Measurements from ENCODE around the gene TPM1.

GRCh38 chr15:63035253-63035652 is 7.3 kb upstream of the TPM1 start:
- TF ChIP-seq, protein P1, sequence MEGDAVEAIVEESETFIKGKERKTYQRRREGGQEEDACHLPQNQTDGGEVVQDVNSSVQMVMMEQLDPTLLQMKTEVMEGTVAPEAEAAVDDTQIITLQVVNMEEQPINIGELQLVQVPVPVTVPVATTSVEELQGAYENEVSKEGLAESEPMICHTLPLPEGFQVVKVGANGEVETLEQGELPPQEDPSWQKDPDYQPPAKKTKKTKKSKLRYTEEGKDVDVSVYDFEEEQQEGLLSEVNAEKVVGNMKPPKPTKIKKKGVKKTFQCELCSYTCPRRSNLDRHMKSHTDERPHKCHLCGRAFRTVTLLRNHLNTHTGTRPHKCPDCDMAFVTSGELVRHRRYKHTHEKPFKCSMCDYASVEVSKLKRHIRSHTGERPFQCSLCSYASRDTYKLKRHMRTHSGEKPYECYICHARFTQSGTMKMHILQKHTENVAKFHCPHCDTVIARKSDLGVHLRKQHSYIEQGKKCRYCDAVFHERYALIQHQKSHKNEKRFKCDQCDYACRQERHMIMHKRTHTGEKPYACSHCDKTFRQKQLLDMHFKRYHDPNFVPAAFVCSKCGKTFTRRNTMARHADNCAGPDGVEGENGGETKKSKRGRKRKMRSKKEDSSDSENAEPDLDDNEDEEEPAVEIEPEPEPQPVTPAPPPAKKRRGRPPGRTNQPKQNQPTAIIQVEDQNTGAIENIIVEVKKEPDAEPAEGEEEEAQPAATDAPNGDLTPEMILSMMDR (IDR thresholded peaks at IDR 0.05) = no peak
- TF ChIP-seq POLR2A (IDR thresholded peaks at IDR 0.05) = no peak

Data from vagina (tissue), 2 donors.